Mesenchymal stem cell (in vitro differentiated cells and primary cell): ENCODE results near the gene PRDM1.

Experiments
- DNase-seq: peaks from one replicate; pipeline ENCODE4 v3.0.0-alpha.2; 2013
- H2AFZ ChIP-seq: one replicate; pipeline ENCODE4 v1.6.1; 2013; ENCODE audit warnings: low read depth, mild to moderate bottlenecking, control low read depth, inconsistent platforms, low read length, moderate library complexity
- H2AK5ac ChIP-seq: 2 replicates; pipeline ENCODE4 v1.6.1; 2013; ENCODE audit warnings: low read length, moderate library complexity, mild to moderate bottlenecking, inconsistent platforms; ENCODE audit not compliant: severe bottlenecking
- H2BK120ac ChIP-seq: one replicate; pipeline ENCODE4 v1.6.1; 2013; ENCODE audit warnings: low read depth, mild to moderate bottlenecking, inconsistent platforms, low read length, moderate library complexity
- H2BK12ac ChIP-seq, 2 experiments: one replicate each; pipeline ENCODE4 v1.6.1; 2013; ENCODE audit warnings: inconsistent platforms in 2 of 2, low read length in 2 of 2, mild to moderate bottlenecking in 2 of 2, moderate library complexity in 2 of 2, control low read depth in 1 of 2
- H2BK15ac ChIP-seq: one replicate; pipeline ENCODE4 v1.6.1; 2013; ENCODE audit warnings: mild to moderate bottlenecking, low read depth, inconsistent platforms; ENCODE audit not compliant: poor library complexity, severe bottlenecking
- H2BK5ac ChIP-seq: 2 replicates; pipeline ENCODE4 v1.6.1; 2013; ENCODE audit warnings: low read depth, mild to moderate bottlenecking, low read length, control low read depth, inconsistent platforms; ENCODE audit not compliant: poor library complexity, severe bottlenecking
- H3K14ac ChIP-seq, 2 experiments: one replicate each; pipeline ENCODE4 v1.6.1; 2013; ENCODE audit warnings: inconsistent platforms in 2 of 2, low read length in 2 of 2, control low read depth in 1 of 2, mild to moderate bottlenecking in 1 of 2, moderate library complexity in 1 of 2
- H3K18ac ChIP-seq, 2 experiments: one replicate each; pipeline ENCODE4 v1.6.1; 2013; ENCODE audit warnings: inconsistent platforms in 2 of 2, low read length in 2 of 2, control low read depth in 1 of 2, low read depth in 1 of 2, mild to moderate bottlenecking in 1 of 2
- H3K23ac ChIP-seq, 2 experiments: one replicate each; pipeline ENCODE4 v1.6.1; 2013; ENCODE audit warnings: inconsistent platforms in 2 of 2, low read length in 2 of 2, mild to moderate bottlenecking in 2 of 2, moderate library complexity in 2 of 2, control low read depth in 1 of 2
- H3K27ac ChIP-seq: 2 replicates; pipeline ENCODE4 v1.5.1; 2013; ENCODE audit warnings: mild to moderate bottlenecking, moderate library complexity, low read length, control low read depth, inconsistent platforms; ENCODE audit not compliant: poor library complexity, severe bottlenecking
- H3K27me3 ChIP-seq, 2 experiments: 2 replicates each; pipeline versions ENCODE4 v1.6.1 to v1.7.0; 2013; ENCODE audit warnings: low read length in 2 of 2, mild to moderate bottlenecking in 2 of 2, moderate library complexity in 2 of 2, control low read depth in 1 of 2, inconsistent platforms in 1 of 2; ENCODE audit not compliant: control insufficient read depth in 1 of 2, insufficient read depth in 1 of 2
- H3K36me3 ChIP-seq, 2 experiments: 2 replicates each; pipeline versions ENCODE4 v1.6.1 to v1.7.0; 2013; ENCODE audit warnings: low read length in 2 of 2, control low read depth in 1 of 2, inconsistent platforms in 1 of 2, low read depth in 1 of 2, mild to moderate bottlenecking in 1 of 2; ENCODE audit not compliant: insufficient read depth in 2 of 2, control insufficient read depth in 1 of 2
- H3K4ac ChIP-seq, 2 experiments: one replicate each; pipeline ENCODE4 v1.6.1; 2013; ENCODE audit warnings: inconsistent platforms in 2 of 2, low read length in 2 of 2, mild to moderate bottlenecking in 2 of 2, moderate library complexity in 2 of 2, control low read depth in 1 of 2, low read depth in 1 of 2
- H3K4me1 ChIP-seq: 2 replicates; pipeline ENCODE4 v1.6.1; 2013; ENCODE audit warnings: low read depth, low read length, control low read depth; ENCODE audit not compliant: control insufficient read depth, insufficient read depth
- H3K4me2 ChIP-seq: 2 replicates; pipeline ENCODE4 v1.6.1; 2013; ENCODE audit warnings: low read length, mild to moderate bottlenecking, inconsistent platforms; ENCODE audit not compliant: poor library complexity, severe bottlenecking
- H3K4me3 ChIP-seq, 2 experiments: 2 replicates each; pipeline versions ENCODE4 v1.5.1 to v1.7.0; 2013; ENCODE audit warnings: low read length in 2 of 2, mild to moderate bottlenecking in 2 of 2, control low read depth in 1 of 2, low read depth in 1 of 2; ENCODE audit not compliant: insufficient read depth in 1 of 2
- H3K79me1 ChIP-seq: replicated peaks from 2 replicates; pipeline ENCODE4 v1.6.1; 2013; ENCODE audit warnings: mild to moderate bottlenecking, control low read depth, low read length, inconsistent platforms; ENCODE audit not compliant: poor library complexity, severe bottlenecking
- H3K9ac ChIP-seq: 2 replicates; pipeline ENCODE4 v1.7.0; 2013; ENCODE audit warnings: mild to moderate bottlenecking, low read length, moderate library complexity
- H3K9me3 ChIP-seq: 2 replicates; pipeline ENCODE4 v1.7.0; 2013; ENCODE audit warnings: mild to moderate bottlenecking, low read length; ENCODE audit not compliant: control insufficient read depth
- H4K8ac ChIP-seq: one replicate; pipeline ENCODE4 v1.6.1; 2013; ENCODE audit warnings: inconsistent platforms, mild to moderate bottlenecking, low read length, moderate library complexity
- H4K91ac ChIP-seq: one replicate; pipeline ENCODE4 v1.6.1; 2013; ENCODE audit warnings: mild to moderate bottlenecking, low read length, inconsistent platforms
- WGBS: methylation state at CpG from one replicate; pipeline ENCODE4 v1.1.7; 2013; ENCODE audit warnings: mixed read lengths; 5-methylcytosine and 5-hydroxymethylcytosine counted together

PRDM1 gene

GRCh38 chr6:106050538-106050937, 35.6 kb upstream of the PRDM1 start:
- Histone ChIP-seq H3K4me2 (no peak overlapping the region), H3K36me3 (no peaks in the 10 kb centered on the region), H3K27ac (no peak overlapping the region), H4K91ac (no peak overlapping the region), H4K8ac (no peak overlapping the region), H2AFZ (no peak overlapping the region), H2BK120ac (no peak overlapping the region), H3K4me1 (peaks cover 6% of the 10 kb centered on the region), H3K4me3 (no peak overlapping the region), H3K9me3 (no peaks in the 10 kb centered on the region), H3K4ac (no peak overlapping the region), H2BK5ac (no peak overlapping the region), H3K9ac (no peak overlapping the region), H3K18ac (no peak overlapping the region), H3K23ac (no peak overlapping the region), H2AK5ac (no peak overlapping the region), H3K27me3 (no peaks in the 10 kb centered on the region), H2BK15ac (no peak overlapping the region), H2BK12ac (no peak overlapping the region), H3K14ac (no peak overlapping the region), H3K79me1 (no peaks in the 10 kb centered on the region)
- WGBS, result 33% methylated on average over 1 of the region's 4 CpGs
- DNase-seq, result no peak

- H2BK120ac ChIP-seq, result no peak overlapping the region
- peak overlapping the region; percentile 57 for H3K4me2 ChIP-seq
- no peak for DNase-seq
- no peak overlapping the region for H3K4me3 ChIP-seq
- peak overlapping the region in 1 of 2 experiments; percentile 15 for H2BK12ac ChIP-seq
- H4K8ac ChIP-seq, result no peak overlapping the region
- peak overlapping the region; percentile 29 for H2AFZ ChIP-seq
- no peaks in the 10 kb centered on the region for H3K36me3 ChIP-seq
- no peak overlapping the region for H3K23ac ChIP-seq
- H4K91ac ChIP-seq, result no peak overlapping the region
- 51% methylated on average over 3 of the region's 3 CpGs for WGBS
- H3K9me3 ChIP-seq, result no peaks in the 10 kb centered on the region
- no peak overlapping the region for H3K4ac ChIP-seq
- H3K27me3 ChIP-seq, result no peaks in the 10 kb centered on the region
- H3K79me1 ChIP-seq, result no peaks in the 10 kb centered on the region
- no peak overlapping the region for H2BK5ac ChIP-seq
- no peak overlapping the region for H3K9ac ChIP-seq
- no peak overlapping the region for H2BK15ac ChIP-seq
- H3K14ac ChIP-seq, result no peak overlapping the region
- peaks cover 6% of the 10 kb centered on the region for H3K4me1 ChIP-seq
- H2AK5ac ChIP-seq, result no peak overlapping the region
- H3K18ac ChIP-seq, result no peak overlapping the region
- peak overlapping the region; percentile 10 for H3K27ac ChIP-seq
Measured at GRCh38 chr6:106051226-106051625, 34.9 kb upstream of the PRDM1 start.

- H3K27me3 ChIP-seq, result no peaks in the 10 kb centered on the region
- 65% methylated on average over 3 of the region's 3 CpGs for WGBS
- H2BK15ac ChIP-seq, result no peak overlapping the region
- no peak overlapping the region for H3K23ac ChIP-seq
- no peak overlapping the region for H3K4me3 ChIP-seq
- H3K27ac ChIP-seq, result no peak overlapping the region
- H3K14ac ChIP-seq, result no peak overlapping the region
- H4K8ac ChIP-seq, result no peak overlapping the region
- H3K4me2 ChIP-seq, result no peak overlapping the region
- H3K9me3 ChIP-seq, result no peaks in the 10 kb centered on the region
- H3K18ac ChIP-seq, result no peak overlapping the region
- H3K9ac ChIP-seq, result no peak overlapping the region
- no peak overlapping the region for H2AK5ac ChIP-seq
- H4K91ac ChIP-seq, result no peak overlapping the region
- no peaks in the 10 kb centered on the region for H3K36me3 ChIP-seq
- no peaks in the 10 kb centered on the region for H3K79me1 ChIP-seq
- H2BK120ac ChIP-seq, result no peak overlapping the region
- DNase-seq, result no peak
- no peak overlapping the region for H2BK12ac ChIP-seq
- no peak overlapping the region for H2AFZ ChIP-seq
- H3K4ac ChIP-seq, result no peak overlapping the region
- H3K4me1 ChIP-seq, result peaks cover 6% of the 10 kb centered on the region
- no peak overlapping the region for H2BK5ac ChIP-seq
Measured at GRCh38 chr6:106053484-106054205, 32.5 kb upstream of the PRDM1 start.

- 94% methylated on average over 3 of the region's 4 CpGs for WGBS
- Histone ChIP-seq H4K91ac (no peak overlapping the region), H3K4me3 (no peak overlapping the region), H2AK5ac (no peak overlapping the region), H3K27me3 (peaks cover 0 to under 1% of the 10 kb centered on the region in 2 experiments), H3K79me1 (no peaks in the 10 kb centered on the region), H3K23ac (no peak overlapping the region), H3K14ac (no peak overlapping the region), H3K4ac (no peak overlapping the region), H2BK5ac (no peak overlapping the region), H3K36me3 (no peaks in the 10 kb centered on the region), H2BK12ac (no peak overlapping the region), H4K8ac (no peak overlapping the region), H2BK15ac (no peak overlapping the region), H3K4me1 (peaks cover 6% of the 10 kb centered on the region), H3K9me3 (no peaks in the 10 kb centered on the region), H3K4me2 (no peak overlapping the region), H3K27ac (no peak overlapping the region), H3K18ac (no peak overlapping the region), H3K9ac (no peak overlapping the region), H2BK120ac (no peak overlapping the region), H2AFZ (no peak overlapping the region)
- no peak for DNase-seq
Measured at GRCh38 chr6:106055489-106055888, 30.6 kb upstream of the PRDM1 start.
